ENCODE measurements around the gene PIEZO2.

Gene PIEZO2

DNA sequence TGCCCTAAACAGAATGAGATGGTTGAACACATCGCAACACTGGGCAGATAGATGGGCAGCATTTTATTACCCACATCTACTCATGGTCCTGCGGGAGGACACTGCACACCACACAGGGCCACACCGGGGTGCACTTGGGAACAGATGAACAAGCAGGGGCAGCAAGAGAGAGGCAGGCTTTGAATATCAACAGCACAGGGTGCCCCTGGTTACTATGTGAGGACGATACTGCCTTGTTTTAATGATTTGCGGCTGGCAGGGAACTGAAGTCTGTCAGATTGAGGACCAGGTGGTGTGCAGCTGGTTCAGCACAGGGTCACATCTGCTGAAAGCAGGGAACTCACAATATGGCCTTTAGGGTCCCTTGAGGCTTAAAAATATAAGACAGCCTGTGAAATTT lies 195.7 kb downstream of the PIEZO2 start:
- H3K9me2 ChIP-seq (replicated peaks; ENCODE audit: low read depth, low read length) = no peaks in the 10 kb centered on the region
- H3K79me2 ChIP-seq (ENCODE audit: insufficient read depth, low read length) = no peaks in the 10 kb centered on the region
- H4K20me1 ChIP-seq (ENCODE audit: insufficient read depth, low read length, poor library complexity, severe bottlenecking) = no peaks in the 10 kb centered on the region
- no peak overlapping the region for H3K9ac ChIP-seq (ENCODE audit: low read depth, low read length, poor library complexity, severe bottlenecking)
- TF ChIP-seq EZH2phosphoT487 (IDR thresholded peaks at IDR 0.05; ENCODE audit: borderline replicate concordance) = no peak
- TF ChIP-seq, protein P1, sequence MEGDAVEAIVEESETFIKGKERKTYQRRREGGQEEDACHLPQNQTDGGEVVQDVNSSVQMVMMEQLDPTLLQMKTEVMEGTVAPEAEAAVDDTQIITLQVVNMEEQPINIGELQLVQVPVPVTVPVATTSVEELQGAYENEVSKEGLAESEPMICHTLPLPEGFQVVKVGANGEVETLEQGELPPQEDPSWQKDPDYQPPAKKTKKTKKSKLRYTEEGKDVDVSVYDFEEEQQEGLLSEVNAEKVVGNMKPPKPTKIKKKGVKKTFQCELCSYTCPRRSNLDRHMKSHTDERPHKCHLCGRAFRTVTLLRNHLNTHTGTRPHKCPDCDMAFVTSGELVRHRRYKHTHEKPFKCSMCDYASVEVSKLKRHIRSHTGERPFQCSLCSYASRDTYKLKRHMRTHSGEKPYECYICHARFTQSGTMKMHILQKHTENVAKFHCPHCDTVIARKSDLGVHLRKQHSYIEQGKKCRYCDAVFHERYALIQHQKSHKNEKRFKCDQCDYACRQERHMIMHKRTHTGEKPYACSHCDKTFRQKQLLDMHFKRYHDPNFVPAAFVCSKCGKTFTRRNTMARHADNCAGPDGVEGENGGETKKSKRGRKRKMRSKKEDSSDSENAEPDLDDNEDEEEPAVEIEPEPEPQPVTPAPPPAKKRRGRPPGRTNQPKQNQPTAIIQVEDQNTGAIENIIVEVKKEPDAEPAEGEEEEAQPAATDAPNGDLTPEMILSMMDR (conservative IDR thresholded peaks at IDR 0.05; ENCODE audit: low read length) = no peak
- no peaks in the 10 kb centered on the region for H3K4me1 ChIP-seq (ENCODE audit: insufficient read depth, low read length, poor library complexity, severe bottlenecking)
- no peaks in the 10 kb centered on the region for H3F3A ChIP-seq (ENCODE audit: low read depth)
- no peak overlapping the region for H3K4me3 ChIP-seq (ENCODE audit: low read length, poor library complexity, severe bottlenecking)
- no peak overlapping the region for H3K4me2 ChIP-seq (ENCODE audit: low read depth, low read length, poor library complexity, severe bottlenecking)
- no peak overlapping the region for H2AFZ ChIP-seq (ENCODE audit: low read length)
- no peaks in the 10 kb centered on the region for H3K9me3 ChIP-seq (ENCODE audit: insufficient read depth, low read depth, low read length)
- no peaks in the 10 kb centered on the region for H3K27me3 ChIP-seq (ENCODE audit: insufficient read depth, low read length, poor library complexity, severe bottlenecking)
- no peaks in the 10 kb centered on the region for H3K36me3 ChIP-seq (ENCODE audit: insufficient read depth, low read length)

DNA sequence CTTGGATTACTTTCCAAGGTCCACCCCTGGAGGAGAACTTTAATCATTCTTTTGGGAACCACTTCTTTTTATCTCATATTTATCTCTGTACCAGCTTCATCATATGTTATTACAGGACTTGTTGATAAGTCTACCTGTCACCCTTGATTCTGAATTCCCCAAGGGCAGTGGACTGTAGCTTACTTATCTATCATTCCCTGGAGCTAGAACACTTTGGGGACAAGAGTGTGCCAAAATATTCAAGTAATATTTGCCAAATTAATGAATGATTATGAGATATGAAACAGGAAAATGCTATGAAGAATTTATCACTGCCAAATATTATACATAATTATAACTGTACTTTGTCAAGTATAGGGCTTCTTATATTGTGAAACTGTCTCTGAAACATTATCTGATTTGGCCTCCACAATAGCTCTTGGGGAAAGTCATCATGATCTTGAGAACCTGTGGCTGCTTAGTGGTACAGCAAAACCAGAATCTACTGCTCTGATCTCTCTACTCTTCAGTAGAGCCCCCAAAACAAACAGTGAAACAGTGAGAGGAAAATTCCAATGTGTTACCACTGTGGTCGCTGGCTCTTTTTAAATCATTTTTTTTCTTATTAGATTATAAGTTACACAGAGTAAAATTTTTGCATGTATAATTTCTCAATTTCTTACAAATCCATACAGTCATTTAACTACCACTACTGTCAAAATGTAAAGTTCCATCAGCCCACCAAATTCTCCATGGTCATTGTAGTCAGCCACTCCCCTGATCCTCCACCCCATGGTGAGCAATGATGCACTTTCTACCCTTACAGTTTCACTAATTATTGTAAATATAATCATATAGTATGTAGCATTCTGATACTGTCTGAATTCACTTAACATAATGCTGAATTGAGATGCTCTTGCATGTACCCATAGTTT lies 197.5 kb downstream of the PIEZO2 start:
- no peaks in the 10 kb centered on the region for H3K36me3 ChIP-seq (ENCODE audit: insufficient read depth, low read length)
- no peak overlapping the region for H3K4me2 ChIP-seq (ENCODE audit: low read depth, low read length, poor library complexity, severe bottlenecking)
- H3K79me2 ChIP-seq (ENCODE audit: insufficient read depth, low read length) = no peaks in the 10 kb centered on the region
- H3K9ac ChIP-seq (ENCODE audit: low read depth, low read length, poor library complexity, severe bottlenecking) = no peak overlapping the region
- H3K9me2 ChIP-seq (replicated peaks; ENCODE audit: low read depth, low read length) = no peaks in the 10 kb centered on the region
- no peaks in the 10 kb centered on the region for H3K4me1 ChIP-seq (ENCODE audit: insufficient read depth, low read length, poor library complexity, severe bottlenecking)
- H2AFZ ChIP-seq (ENCODE audit: low read length) = no peak overlapping the region
- H3F3A ChIP-seq (ENCODE audit: low read depth) = no peaks in the 10 kb centered on the region
- no peaks in the 10 kb centered on the region for H3K9me3 ChIP-seq (ENCODE audit: insufficient read depth, low read depth, low read length)
- H3K27me3 ChIP-seq (ENCODE audit: insufficient read depth, low read length, poor library complexity, severe bottlenecking) = no peaks in the 10 kb centered on the region
- H3K4me3 ChIP-seq (ENCODE audit: low read length, poor library complexity, severe bottlenecking) = no peak overlapping the region
- H4K20me1 ChIP-seq (ENCODE audit: insufficient read depth, low read length, poor library complexity, severe bottlenecking) = no peaks in the 10 kb centered on the region
- TF ChIP-seq EZH2phosphoT487 (IDR thresholded peaks at IDR 0.05; ENCODE audit: borderline replicate concordance) = no peak
- TF ChIP-seq, protein P1 (conservative IDR thresholded peaks at IDR 0.05; ENCODE audit: low read length) = no peak

DNA sequence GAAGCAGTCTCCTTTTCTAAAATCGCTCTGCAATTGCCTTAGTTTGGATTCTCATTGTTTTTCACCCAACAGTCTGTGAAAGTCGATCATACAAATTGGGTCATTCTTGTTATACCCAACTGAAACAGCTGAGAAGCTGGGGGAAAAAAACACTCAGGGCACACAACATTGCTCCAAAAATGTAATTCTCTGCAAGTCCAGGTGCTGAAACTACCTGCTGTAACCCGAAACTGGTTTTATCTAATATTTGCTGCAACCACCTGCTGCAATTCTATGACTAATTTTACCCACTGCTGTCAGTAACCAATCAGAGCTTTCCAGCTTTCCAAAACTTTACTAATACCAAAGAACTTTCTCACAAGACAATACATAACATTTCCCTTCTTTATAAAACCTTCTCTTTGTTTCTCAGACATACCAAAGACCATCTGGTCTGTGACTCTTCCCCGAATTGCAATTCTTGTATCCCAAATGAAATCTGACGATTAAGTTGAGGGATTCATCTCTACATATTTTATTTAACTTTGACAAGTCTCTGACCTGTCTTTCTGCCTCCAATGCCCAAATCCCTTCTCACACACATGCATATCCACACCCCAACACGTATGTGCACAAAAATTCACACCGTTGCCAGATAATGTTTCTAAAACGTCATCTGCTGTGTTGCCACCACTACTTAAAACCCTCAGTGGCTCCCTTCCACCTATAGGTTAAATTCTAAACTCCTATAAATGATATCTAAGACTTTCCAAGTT lies 198.3 kb downstream of the PIEZO2 start:
- H3K9me3 ChIP-seq (ENCODE audit: insufficient read depth, low read depth, low read length) = peaks cover 3% of the 10 kb centered on the region; the same call in 1 of the 2 replicates
- H2AFZ ChIP-seq (ENCODE audit: low read length) = no peak overlapping the region; the same call in 1 of the 2 replicates
- H4K20me1 ChIP-seq (ENCODE audit: insufficient read depth, low read length, poor library complexity, severe bottlenecking) = no peaks in the 10 kb centered on the region
- H3K79me2 ChIP-seq (ENCODE audit: insufficient read depth, low read length) = no peaks in the 10 kb centered on the region
- no peaks in the 10 kb centered on the region for H3K9me2 ChIP-seq (replicated peaks; ENCODE audit: low read depth, low read length)
- H3K4me1 ChIP-seq (ENCODE audit: insufficient read depth, low read length, poor library complexity, severe bottlenecking) = no peaks in the 10 kb centered on the region
- H3K36me3 ChIP-seq (ENCODE audit: insufficient read depth, low read length) = no peaks in the 10 kb centered on the region
- H3K4me3 ChIP-seq (ENCODE audit: low read length, poor library complexity, severe bottlenecking) = no peak overlapping the region
- TF ChIP-seq, protein P1 (conservative IDR thresholded peaks at IDR 0.05; ENCODE audit: low read length) = no peak
- no peak for TF ChIP-seq EZH2phosphoT487 (IDR thresholded peaks at IDR 0.05; ENCODE audit: borderline replicate concordance)
- no peaks in the 10 kb centered on the region for H3F3A ChIP-seq (ENCODE audit: low read depth)
- no peak overlapping the region for H3K4me2 ChIP-seq (ENCODE audit: low read depth, low read length, poor library complexity, severe bottlenecking)
- H3K9ac ChIP-seq (ENCODE audit: low read depth, low read length, poor library complexity, severe bottlenecking) = no peak overlapping the region
- H3K27me3 ChIP-seq (ENCODE audit: insufficient read depth, low read length, poor library complexity, severe bottlenecking) = no peaks in the 10 kb centered on the region
